GM19438 (cell line): ENCODE results near the gene PNMA8A.
"Not testable (repeated sequence)": the region's sequence is repeated elsewhere in the genome, so short reads cannot be mapped to it uniquely, and the experiment has no call there.

Source experiments
- ATAC-seq: cut with Tn5 transposase; IDR thresholded peaks from one replicate; pipeline ENCODE4 v1.9.1; 2021; ENCODE audit warnings: low read depth; ENCODE audit not compliant: unreplicated experiment

PNMA8A gene

GRCh38 chr19:46435689-46436088, 35.7 kb downstream of the PNMA8A start:
- not testable (repeated sequence) for ATAC-seq

- ATAC-seq = no peak
Measured at GRCh38 chr19:46435009-46435408, 36.4 kb downstream of the PNMA8A start.

- ATAC-seq = not testable (repeated sequence)
Measured at GRCh38 chr19:46433470-46433869, 37.9 kb downstream of the PNMA8A start.

GRCh38 chr19:46431824-46432223, 39.5 kb downstream of the PNMA8A start:
- ATAC-seq = no peak

- no peak for ATAC-seq
Measured at GRCh38 chr19:46429999-46430398, 41.4 kb downstream of the PNMA8A start.

GRCh38 chr19:46428239-46429135, 42.9 kb downstream of the PNMA8A start, which contains the start of gene PNMA8C:
PNMA8C (minus strand) TSS chr19:46428936; CDS start chr19:46428359, 577 bp downstream.
- no peak for ATAC-seq

- ATAC-seq = no peak
Measured at GRCh38 chr19:46427518-46428045, 43.8 kb downstream of the PNMA8A start.

GRCh38 chr19:46426506-46427162, 44.7 kb downstream of the PNMA8A start:
- no peak for ATAC-seq

- ATAC-seq = no peak
Measured at GRCh38 chr19:46426035-46426505, 45.3 kb downstream of the PNMA8A start.

- ATAC-seq = no peak
Measured at GRCh38 chr19:46423188-46423587, 48.2 kb downstream of the PNMA8A start.

- no peak for ATAC-seq
Measured at GRCh38 chr19:46422344-46422743, 49.0 kb downstream of the PNMA8A start.

- ATAC-seq = no peak
Measured at GRCh38 chr19:46420056-46420455, 51.3 kb downstream of the PNMA8A start.
